ENCODE data around the gene CCSER2.
A peak's percentile ranks its signal among the peaks of the same experiment; 100 is the strongest.

Gene CCSER2

DNA sequence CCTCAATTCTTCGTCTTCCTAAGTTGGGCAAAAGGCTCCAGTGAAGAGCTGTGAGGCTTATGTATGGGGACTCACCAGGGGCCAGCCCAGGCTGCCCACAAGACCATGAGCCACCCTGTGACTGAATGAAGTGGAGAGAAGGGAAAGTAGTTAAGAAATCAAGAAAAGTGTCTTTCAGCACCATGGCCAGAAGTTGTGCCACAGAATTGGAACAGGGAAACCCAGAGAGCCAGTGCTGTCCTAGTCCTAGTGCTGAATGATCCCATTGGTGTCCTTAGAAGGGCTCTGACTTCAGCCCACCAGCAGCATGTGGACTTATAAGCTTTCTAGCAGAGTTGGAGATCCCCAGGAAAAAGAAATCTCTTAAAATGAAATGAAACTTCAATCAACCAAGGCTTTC, 37.0 kb upstream of the CCSER2 start:
- DNase-seq, result peak; percentile 66
- Histone ChIP-seq H3K27me3 (replicated peaks) (no peaks in the 10 kb centered on the region), H3K27ac (no peak overlapping the region), H3K4me3 (ENCODE audit: low read depth, low read length) (no peak overlapping the region), H3K36me3 (replicated peaks) (no peaks in the 10 kb centered on the region)
- in situ Hi-C loops (cut with HindIII; ENCODE audit: low pct_ligation_motif_present, low sequenced_read_pairs), result no loop called here
- TF ChIP-seq, protein P1, sequence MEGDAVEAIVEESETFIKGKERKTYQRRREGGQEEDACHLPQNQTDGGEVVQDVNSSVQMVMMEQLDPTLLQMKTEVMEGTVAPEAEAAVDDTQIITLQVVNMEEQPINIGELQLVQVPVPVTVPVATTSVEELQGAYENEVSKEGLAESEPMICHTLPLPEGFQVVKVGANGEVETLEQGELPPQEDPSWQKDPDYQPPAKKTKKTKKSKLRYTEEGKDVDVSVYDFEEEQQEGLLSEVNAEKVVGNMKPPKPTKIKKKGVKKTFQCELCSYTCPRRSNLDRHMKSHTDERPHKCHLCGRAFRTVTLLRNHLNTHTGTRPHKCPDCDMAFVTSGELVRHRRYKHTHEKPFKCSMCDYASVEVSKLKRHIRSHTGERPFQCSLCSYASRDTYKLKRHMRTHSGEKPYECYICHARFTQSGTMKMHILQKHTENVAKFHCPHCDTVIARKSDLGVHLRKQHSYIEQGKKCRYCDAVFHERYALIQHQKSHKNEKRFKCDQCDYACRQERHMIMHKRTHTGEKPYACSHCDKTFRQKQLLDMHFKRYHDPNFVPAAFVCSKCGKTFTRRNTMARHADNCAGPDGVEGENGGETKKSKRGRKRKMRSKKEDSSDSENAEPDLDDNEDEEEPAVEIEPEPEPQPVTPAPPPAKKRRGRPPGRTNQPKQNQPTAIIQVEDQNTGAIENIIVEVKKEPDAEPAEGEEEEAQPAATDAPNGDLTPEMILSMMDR (IDR thresholded peaks at IDR 0.05; ENCODE audit: low read depth, low read length, missing control alignments), result no peak

DNA sequence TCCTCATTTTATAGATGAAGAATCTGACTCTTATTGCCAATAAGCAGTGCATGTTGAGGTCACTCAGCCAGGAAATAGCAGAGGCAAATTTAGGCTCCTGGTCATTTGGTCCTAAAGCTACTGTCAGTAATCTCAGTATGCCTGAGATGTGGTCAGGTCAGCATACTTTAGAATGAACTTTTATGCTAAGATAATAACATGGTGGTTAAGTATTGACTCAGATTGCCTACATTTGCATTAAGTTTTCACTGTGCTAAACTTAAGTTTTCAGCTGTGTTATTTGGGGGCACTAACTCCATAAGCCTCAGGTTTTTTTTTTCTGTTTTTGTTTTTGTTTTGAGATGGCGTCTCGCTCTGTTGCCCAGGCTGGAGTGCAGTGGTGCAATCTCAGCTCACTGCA, 35.9 kb upstream of the CCSER2 start:
- H3K27ac ChIP-seq, result no peak overlapping the region
- no peak overlapping the region for H3K4me3 ChIP-seq (ENCODE audit: low read depth, low read length)
- no peaks in the 10 kb centered on the region for H3K36me3 ChIP-seq (replicated peaks)
- no peak for DNase-seq
- TF ChIP-seq, protein P1 (IDR thresholded peaks at IDR 0.05; ENCODE audit: low read depth, low read length, missing control alignments), result no peak
- H3K27me3 ChIP-seq (replicated peaks), result no peaks in the 10 kb centered on the region
- in situ Hi-C loops (cut with HindIII; ENCODE audit: low pct_ligation_motif_present, low sequenced_read_pairs), result no loop called here

- H3K4me3 ChIP-seq (ENCODE audit: low read depth, low read length), result no peak overlapping the region
- H3K27ac ChIP-seq, result no peak overlapping the region
- no peaks in the 10 kb centered on the region for H3K27me3 ChIP-seq (replicated peaks)
- TF ChIP-seq, protein P1 (IDR thresholded peaks at IDR 0.05; ENCODE audit: low read depth, low read length, missing control alignments), result no peak
- no peaks in the 10 kb centered on the region for H3K36me3 ChIP-seq (replicated peaks)
- in situ Hi-C loops (cut with HindIII; ENCODE audit: low pct_ligation_motif_present, low sequenced_read_pairs), result no loop called here
- DNase-seq, result no peak
Observed at GRCh38 chr10:84293171-84293570, 35.2 kb upstream of the CCSER2 start.

DNA sequence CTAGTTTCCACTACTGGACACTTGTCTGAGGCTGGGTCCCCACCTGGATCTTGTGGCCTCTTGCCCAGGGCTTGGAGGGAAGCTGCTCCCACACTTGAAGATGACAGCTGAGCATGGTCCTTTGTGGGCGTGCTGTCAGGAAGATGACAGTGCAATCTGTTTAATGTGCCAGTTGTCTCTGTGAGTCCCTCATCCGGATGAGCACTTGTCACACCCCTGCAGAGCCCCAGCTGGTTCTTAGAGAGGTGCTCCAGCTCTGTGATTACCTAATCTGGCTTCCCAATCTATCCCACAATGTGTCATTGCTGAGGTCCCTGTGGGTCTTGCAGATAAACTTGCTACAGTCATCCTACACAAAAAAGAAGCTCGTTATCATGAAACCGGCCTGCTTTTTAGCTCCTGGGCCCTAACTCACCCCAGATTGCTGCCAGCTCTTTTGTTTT, 34.8 kb upstream of the CCSER2 start:
- no peak overlapping the region for H3K27ac ChIP-seq
- H3K36me3 ChIP-seq (replicated peaks), result no peaks in the 10 kb centered on the region
- in situ Hi-C loops (cut with HindIII; ENCODE audit: low pct_ligation_motif_present, low sequenced_read_pairs), result no loop called here
- DNase-seq, result no peak
- H3K27me3 ChIP-seq (replicated peaks), result no peaks in the 10 kb centered on the region
- H3K4me3 ChIP-seq (ENCODE audit: low read depth, low read length), result no peak overlapping the region
- TF ChIP-seq, protein P1 (IDR thresholded peaks at IDR 0.05; ENCODE audit: low read depth, low read length, missing control alignments), result no peak

DNA sequence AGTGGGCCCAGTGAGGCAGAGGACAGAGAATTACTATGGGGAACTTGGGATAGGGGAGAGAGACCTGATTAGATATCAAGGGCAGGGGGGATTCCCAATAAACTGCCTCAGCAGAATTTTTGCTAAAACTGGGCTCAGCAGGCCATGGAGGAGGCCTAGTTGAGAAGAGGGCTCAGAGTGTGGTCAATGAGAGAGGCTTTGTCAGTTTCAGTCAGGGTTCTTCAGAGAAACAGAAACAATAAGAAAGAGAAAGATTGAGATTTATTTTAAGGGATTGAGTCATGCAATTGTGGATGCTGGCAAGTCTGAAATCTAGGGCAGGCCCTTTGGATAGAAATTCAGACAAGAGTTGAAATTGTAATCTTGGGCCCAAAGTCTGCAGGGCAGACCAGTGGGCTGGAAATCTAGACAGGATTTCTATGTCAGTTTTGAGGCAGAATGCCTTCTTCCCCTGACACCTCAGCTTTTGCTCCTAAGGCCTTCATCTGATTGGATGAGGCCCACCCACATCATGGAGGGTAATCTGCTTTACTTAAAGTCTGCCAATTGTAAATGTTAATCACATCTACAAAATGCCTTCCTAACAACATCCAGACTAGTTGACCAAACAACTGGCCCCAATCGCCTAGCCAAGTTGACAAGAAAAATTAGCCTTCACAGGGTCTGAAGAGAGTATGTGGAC, 33.5 kb upstream of the CCSER2 start:
- H3K4me3 ChIP-seq (ENCODE audit: low read depth, low read length), result no peak overlapping the region
- H3K27me3 ChIP-seq (replicated peaks), result no peaks in the 10 kb centered on the region
- no peak for DNase-seq
- TF ChIP-seq, protein P1 (IDR thresholded peaks at IDR 0.05; ENCODE audit: low read depth, low read length, missing control alignments), result no peak
- in situ Hi-C loops (cut with HindIII; ENCODE audit: low pct_ligation_motif_present, low sequenced_read_pairs), result no loop called here
- H3K27ac ChIP-seq, result no peak overlapping the region
- H3K36me3 ChIP-seq (replicated peaks), result no peaks in the 10 kb centered on the region

Measured in brain microvascular endothelial cell (primary cell).